NCI-H1417 treated with DMSO at 0.1 percent for 48 hours (cell line): Measurements from ENCODE around the gene MED29.
A peak's percentile ranks its signal among the peaks of the same experiment; 100 is the strongest.

Source experiments
- DNase-seq: peaks from one replicate; lab custom pipeline; 2025; lab: John Stamatoyannopoulos, UW

Gene MED29

GRCh38 chr19:39399668-39400050 lies 8.5 kb downstream of the MED29 start:
- DNase-seq, result no peak

GRCh38 chr19:39400061-39400460 lies 8.9 kb downstream of the MED29 start:
- no peak for DNase-seq

GRCh38 chr19:39401070-39401548 lies 9.9 kb downstream of the MED29 start:
- DNase-seq, result no peak

DNA sequence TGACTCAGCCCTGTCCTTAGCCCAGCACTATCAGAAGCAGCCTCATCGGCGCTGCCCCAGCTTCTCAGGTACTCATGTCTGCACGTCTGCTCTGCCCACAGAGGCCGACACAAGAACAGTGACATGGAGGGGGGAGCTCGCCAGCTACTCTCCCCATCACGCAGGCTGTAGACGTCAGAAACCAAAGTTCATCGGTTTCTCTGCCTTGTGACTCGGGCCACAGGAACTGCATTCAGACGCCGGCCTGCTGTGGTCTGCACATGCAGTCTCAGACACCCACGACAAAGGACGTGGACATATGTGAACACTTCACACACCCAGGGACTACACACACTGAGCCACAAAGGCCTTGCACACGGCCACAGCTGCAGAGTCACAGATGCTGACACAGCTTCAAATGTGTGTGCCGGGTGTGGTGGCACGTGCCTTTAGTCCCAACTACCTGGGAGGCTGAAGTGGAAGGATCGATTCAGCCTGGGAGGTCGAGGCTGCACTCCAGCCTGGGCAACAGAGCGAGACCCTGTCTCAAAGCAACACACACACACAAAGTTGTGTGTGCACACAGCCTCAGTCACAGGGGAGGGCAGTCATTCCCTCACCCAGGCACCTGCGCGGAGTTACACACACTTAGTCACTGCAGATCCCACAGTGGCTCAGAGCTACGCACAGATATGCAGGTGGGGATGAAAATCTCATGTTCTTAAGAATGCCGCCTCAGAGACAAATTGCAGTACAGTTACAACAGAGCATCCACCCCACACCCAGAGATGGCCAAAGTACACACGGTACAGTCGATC lies 10.6 kb downstream of the MED29 start:
- DNase-seq, result no peak

DNA sequence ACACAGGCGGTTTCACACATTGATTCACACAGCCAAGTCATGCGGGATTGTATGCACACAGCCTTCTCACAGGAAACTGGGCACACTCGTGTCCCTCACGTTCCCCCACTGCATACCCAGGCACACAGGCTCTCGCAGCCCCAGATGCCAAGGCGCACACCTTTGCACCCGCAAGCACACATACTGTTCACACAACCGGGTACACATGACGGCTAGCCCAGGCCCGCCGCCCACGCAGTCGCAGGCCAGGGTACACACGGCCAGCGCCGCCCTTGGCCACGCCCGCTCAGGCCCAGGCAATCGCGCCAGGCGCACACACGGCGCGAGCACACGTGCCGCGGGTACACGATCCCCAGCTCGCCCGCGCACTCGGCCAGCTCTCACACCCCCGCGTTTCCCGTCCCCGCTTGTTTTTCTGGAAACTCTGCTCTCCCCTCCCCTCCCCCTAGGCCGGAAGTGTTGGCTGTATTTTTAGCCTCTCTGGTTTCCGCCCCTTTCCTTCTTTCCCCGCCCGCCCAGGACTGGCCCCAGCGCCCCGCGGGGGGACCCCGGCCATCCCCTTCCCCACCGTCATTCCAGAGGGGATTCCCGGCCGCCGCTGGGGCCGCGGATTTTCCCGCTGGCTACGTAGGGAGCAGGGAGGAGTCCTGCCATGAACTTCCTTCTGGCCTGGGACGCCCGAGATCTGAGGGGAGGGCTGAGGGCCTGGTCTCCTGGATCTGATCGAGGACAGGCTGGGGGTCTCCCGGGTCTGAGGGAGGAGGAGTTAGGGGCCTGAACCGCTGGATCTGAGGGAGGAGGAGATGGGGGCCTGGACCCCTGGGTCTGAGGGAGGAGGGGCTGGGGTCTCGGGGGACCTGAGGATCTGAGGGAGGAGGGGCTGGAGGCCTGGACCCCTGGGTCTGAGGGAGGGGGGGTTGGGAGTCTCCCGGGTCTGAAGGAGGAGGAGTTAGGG lies 11.4 kb downstream of the MED29 start:
- no peak for DNase-seq

GRCh38 chr19:39403331-39404312 lies 12.4 kb downstream of the MED29 start:
- no peak for DNase-seq

DNA sequence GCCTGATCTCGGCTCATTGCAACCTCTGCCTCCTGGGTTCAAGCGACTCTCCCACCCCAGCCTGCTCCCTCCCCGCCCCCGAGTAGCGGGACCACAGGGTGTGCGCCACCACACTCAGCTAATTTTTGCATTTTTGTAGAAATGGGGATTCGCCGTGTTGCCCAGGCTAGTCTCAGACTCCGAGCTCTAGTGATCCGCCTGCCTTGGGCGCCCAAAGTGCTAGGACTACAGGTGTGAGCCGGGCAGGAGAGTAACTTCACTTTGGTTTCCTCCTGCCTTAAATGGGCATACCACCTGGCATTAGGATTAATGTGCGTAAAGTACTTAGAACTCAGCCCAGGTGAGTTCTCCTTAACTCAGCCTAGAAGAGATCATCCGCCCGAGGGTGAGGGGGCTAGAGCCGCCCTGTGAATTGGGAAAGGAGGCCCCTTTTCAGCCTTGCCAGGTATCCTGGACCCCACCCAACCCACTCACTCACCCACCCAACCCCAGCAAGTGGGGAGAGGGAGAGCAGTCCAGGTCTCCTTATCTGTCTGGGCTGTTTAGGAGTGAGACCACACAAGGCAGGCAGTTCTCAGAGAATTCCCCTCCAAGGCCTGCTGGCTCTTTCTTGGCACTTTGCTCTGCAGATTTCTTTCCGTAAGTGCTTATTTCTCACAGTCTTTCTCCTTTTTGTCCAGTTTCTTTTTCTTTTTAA lies 14.2 kb downstream of the MED29 start:
- no peak for DNase-seq

- no peak for DNase-seq
Measured at GRCh38 chr19:39405958-39406655, 14.9 kb downstream of the MED29 start.

DNA sequence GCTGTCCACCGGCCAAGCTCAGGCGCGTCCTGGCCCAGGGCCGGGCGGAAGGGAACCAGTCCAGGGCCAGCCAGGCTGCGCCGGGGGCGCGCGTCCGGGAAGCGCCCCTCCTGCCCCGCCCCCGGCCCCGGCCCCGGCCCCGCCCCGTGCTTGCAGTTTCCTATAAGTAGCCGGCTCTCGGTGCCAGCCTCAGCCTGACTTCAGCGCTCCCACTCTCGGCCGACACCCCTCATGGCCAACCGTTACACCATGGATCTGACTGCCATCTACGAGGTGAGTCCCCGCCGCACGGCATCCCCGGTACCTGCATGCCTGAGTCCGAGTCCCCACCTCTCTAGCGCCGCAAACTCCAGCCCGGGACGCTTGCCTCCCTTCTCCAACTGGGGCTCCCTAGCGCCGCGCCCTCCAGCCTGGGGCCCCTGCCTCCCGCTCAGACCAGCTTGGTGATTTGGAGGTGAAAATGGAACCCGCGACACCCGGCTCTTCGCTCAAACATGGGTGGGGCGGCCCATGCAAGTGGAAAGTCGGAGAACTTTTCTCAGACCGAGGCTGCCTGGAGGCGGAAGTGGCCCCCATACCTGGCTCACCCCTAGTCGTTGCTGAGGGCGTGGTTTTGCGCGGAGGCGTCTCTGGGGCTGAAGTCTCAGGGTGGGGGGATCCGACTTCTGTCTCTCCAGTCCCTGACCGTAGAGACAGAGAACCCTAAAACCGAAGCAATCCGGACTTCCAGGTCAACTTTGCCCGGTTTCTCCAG lies 15.7 kb downstream of the MED29 start, which contains the start of gene ZFP36:
Gene ZFP36 (plus strand): TSS at position 192 of the 754 bp plus-strand sequence. CDS start 58 bp downstream, at position 250.
- DNase-seq, result no peak

GRCh38 chr19:39407410-39407659 lies 16.2 kb downstream of the MED29 start:
- no peak for DNase-seq

GRCh38 chr19:39407660-39408391 lies 16.6 kb downstream of the MED29 start:
- DNase-seq, result no peak

GRCh38 chr19:39408392-39409207 lies 17.4 kb downstream of the MED29 start:
- DNase-seq, result no peak

GRCh38 chr19:39409208-39410016 lies 18.2 kb downstream of the MED29 start:
- DNase-seq, result peak; percentile 27

GRCh38 chr19:39410017-39410830 lies 19.0 kb downstream of the MED29 start:
- DNase-seq, result no peak

DNA sequence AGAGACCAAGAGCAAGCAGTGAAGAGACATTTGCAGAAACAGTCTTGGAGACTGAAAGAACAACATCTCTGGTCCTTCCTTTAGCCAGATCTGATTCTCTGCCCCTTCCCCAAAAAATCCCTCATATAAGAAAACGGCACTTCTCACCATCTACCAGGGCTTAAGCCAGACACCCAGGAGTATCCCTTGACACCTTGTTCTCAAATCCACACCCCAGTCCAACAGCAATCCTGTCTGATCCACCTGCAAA lies 19.6 kb downstream of the MED29 start:
- no peak for DNase-seq

- DNase-seq, result no peak
Measured at GRCh38 chr19:39411081-39411831, 20.1 kb downstream of the MED29 start.
